ENCODE measurements around the gene BACH2. TPM values are rescaled to one million over a fixed set of nuclear protein-coding genes. Genes with fewer than 3 reads are reported as not detected.

Gene BACH2
- total and polyA plus RNA-seq, 2 experiments from 2014 or later = 1.6 to 5.7 TPM

DNA sequence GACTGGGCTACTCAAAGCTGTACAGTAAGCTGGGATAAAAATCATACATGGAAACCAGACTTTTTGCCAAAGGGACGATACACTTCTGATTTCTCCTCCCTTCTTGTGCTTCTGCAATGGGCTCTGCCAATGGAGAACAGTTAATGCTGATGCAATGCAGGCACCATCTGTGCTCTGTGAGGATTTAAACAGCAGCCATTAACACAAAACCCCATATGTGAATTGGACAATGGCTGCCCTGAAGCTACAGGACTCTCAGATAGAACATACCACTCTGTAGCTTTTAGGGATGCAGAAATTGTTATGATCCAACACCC, 330.5 kb downstream of the BACH2 start:
- no peak overlapping the region for H3K4me2 ChIP-seq
- no peak for ATAC-seq
- no peak overlapping the region for H3K27ac Mint-ChIP-seq

More for the DNA sequence above, 330.5 kb downstream of the BACH2 start:
- no peaks in the 10 kb centered on the region for H3K27me3 ChIP-seq (ENCODE audit: insufficient read depth)
- no peaks in the 10 kb centered on the region for H3F3A ChIP-seq (replicated peaks; ENCODE audit: low read depth)
- H3K4me1 ChIP-seq (ENCODE audit: insufficient read depth) = peaks cover 7% of the 10 kb centered on the region; the same call in 1 of the 2 replicates
- H4K20me1 ChIP-seq (replicated peaks; ENCODE audit: insufficient read depth) = no peaks in the 10 kb centered on the region
- H3K4me3 ChIP-seq = no peak overlapping the region
- peaks cover 1% of the 10 kb centered on the region for H3K27me3 Mint-ChIP-seq (ENCODE audit: insufficient read depth, low read depth, poor library complexity)
- peaks cover 4% of the 10 kb centered on the region; the same call in 2 of the 3 replicates for H3K4me1 Mint-ChIP-seq
- H3K27ac ChIP-seq (ENCODE audit: low read depth) = no peak overlapping the region
- H3K79me2 ChIP-seq (replicated peaks; ENCODE audit: insufficient read depth) = no peaks in the 10 kb centered on the region
- no peak for DNase-seq (ENCODE audit: low spot score)
- H3K4me3 Mint-ChIP-seq = no peak overlapping the region
- no peaks in the 10 kb centered on the region for H3K9me2 ChIP-seq (ENCODE audit: insufficient read depth)
- TF ChIP-seq CTCF (conservative IDR thresholded peaks at IDR 0.05; ENCODE audit: low read depth in 2 of 2) (no peak), ZNF331 (CRISPR knock-in tag; IDR thresholded peaks at IDR 0.05; ENCODE audit: low read depth) (no peak), JUNB (IDR thresholded peaks at IDR 0.05; ENCODE audit: unreplicated experiment) (no peak), ZNF462 (CRISPR knock-in tag; IDR thresholded peaks at IDR 0.05) (no peak)
- TF ChIP-seq, protein P1, sequence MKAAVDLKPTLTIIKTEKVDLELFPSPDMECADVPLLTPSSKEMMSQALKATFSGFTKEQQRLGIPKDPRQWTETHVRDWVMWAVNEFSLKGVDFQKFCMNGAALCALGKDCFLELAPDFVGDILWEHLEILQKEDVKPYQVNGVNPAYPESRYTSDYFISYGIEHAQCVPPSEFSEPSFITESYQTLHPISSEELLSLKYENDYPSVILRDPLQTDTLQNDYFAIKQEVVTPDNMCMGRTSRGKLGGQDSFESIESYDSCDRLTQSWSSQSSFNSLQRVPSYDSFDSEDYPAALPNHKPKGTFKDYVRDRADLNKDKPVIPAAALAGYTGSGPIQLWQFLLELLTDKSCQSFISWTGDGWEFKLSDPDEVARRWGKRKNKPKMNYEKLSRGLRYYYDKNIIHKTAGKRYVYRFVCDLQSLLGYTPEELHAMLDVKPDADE (IDR thresholded peaks at IDR 0.05) = no peak
- no peaks in the 10 kb centered on the region for H3K9me3 Mint-ChIP-seq
- H3K36me3 Mint-ChIP-seq (ENCODE audit: low read depth) = no peaks in the 10 kb centered on the region
- H2AFZ ChIP-seq = no peak overlapping the region
- H3K36me3 ChIP-seq (ENCODE audit: insufficient read depth) = no peaks in the 10 kb centered on the region

Measured in GM23338 (cell line).